ENCODE measurements around the gene COL18A1.
"Not testable (repeated sequence)": the region's sequence is repeated elsewhere in the genome, so short reads cannot be mapped to it uniquely, and the experiment has no call there.

COL18A1 gene

DNA sequence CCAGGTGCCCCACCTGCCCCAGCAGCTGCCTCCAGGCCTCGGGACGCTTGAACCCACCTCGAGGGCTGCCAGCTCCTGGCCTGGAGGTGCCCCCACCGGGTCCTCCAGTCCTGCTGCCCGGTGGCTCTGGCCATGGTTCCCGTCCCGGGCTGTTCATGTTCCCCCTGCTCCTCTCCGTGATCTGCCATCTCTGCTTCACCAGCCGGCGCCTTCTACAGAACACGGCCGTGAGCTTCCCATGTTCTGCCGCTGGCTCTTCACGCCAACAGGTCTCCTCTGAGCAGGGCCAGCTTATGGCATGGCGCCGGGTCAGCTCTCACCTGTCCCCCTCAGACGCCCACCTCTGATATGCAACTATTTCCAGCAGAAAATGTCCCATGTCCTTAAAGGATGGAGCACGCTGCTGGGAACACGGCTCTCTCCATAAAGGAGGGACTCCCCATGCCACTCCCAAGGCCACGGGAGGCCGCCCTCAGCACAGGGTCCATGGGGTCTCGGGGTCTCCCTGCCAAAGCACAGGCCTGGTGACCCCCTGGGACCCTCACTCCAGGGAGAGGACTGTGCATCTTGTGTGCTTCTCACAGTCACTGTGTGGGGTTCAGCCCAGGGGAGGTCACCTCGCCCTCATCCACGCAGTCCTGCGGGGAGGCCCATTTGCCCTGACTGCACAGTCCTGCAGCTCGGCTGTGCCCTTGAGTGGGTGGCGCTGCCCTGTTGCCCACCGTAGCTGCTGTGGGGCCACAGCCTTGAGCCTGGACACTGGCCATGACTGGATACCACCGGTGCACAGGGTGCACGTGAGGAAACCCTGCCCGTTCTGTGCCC is 36.7 kb downstream of the COL18A1 start:
- no peak for DNase-seq (ENCODE audit: low read depth in 2 of 2)

DNA sequence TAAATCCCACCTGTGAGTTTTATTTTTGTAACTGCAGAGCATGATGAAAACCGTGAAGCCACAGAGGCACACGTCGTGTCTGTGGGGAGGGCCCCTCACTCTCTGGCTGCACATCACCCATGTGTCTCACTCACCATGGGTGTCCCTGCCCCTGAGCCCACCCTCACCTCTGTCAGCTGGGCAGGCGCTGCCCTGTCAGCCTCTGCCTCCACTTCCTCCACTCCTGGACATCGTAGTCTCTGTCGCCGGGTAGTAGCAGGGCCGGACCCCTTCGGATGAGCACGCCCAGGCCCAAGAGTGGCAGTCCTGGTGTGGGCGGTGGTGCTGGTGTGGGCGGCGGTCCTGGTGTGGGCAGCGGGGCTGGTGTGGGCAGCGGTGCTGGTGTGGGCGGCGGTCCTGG is 37.3 kb downstream of the COL18A1 start:
- DNase-seq (ENCODE audit: low read depth in 2 of 2): no peak

DNA sequence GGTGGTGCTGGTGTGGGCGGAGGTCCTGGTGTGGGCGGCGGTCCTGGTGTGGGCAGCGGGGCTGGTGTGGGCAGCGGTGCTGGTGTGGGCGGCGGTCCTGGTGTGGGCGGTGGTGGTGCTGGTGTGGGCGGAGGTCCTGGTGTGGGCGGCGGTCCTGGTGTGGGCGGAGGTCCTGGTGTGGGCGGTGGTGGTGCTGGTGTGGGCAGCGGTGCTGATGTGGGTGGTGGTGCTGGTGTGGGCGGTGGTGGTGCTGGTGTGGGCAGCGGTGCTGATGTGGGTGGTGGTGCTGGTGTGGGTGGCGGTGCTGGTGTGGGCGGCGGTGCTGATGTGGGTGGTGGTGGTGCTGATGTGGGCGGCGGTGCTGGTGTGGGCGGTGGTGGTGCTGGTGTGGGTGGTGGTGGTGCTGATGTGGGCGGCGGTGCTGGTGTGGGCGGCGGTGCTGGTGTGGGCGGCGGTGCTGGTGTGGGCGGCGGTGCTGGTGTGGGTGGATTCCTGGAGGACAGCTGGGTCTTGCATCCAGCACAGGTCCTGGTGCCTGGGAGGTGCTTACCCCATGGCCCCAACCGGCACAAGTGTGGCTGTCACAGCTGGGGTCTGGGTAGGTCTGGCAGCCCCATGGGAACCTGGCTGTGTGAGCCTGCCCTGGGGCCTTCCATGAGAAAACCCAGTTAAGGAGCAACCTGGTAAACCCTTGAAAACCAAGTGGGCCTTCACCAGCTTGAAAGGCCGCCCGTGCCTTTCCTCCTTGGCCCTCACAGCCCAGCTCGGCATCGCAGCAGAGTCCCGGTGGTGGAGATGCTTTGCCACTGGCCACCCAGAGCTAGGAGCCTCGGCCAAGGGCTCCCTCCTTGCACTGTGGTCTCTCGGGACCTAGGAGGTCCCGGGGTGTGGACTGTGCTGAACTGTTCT is 38.0 kb downstream of the COL18A1 start:
- DNase-seq (ENCODE audit: low read depth in 2 of 2): not testable (repeated sequence)

DNA sequence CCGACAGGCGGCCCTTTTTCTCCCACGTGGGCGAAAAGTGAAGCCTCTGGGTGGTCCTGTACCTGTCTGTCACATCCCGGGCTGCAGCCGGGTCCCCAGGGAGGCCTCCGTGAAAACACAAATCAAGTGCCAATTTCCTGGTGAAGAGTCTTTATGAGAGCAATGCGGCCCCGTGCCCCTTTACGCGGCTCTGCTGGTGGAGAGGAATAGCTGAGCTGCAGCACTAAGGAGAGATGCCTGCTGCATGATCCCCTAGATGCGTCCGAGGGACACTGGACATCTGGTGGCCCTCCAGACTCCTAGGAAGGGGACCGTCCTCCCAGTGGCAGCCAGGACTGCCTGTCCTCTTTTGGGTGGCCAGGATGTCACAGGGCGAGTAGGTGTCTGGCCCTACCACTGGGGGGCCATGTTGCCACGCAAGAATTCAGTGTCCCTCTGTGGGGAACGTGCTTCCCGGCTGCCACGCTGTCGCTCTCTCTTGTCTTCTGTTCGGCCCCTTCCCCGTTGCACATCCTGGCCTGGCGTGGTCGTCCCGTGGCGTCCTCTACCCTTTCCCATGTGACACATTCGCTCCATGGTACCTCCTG is 38.7 kb downstream of the COL18A1 start:
- no peak for DNase-seq (ENCODE audit: low read depth in 2 of 2)

DNA sequence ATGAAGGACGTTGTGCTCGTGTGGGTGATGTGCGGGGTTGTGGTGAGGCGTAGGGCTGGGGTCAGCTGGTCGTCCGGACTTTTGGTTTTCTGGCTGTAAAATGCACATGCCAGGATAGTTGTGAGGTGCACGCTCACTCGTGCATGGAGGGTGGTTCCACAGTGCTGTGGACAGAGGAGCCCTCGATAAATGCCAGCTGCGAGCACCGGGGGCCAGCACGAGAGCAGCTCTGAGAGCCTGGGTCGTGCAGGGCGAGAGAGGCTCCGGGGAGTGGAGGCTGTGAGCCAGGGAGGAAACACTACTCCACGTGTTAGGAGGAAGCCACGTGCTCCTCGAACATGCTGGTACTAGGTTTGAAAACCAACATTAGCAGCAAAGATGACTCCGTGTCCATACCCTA is 39.4 kb downstream of the COL18A1 start:
- no peak for DNase-seq (ENCODE audit: low read depth in 2 of 2)

DNA sequence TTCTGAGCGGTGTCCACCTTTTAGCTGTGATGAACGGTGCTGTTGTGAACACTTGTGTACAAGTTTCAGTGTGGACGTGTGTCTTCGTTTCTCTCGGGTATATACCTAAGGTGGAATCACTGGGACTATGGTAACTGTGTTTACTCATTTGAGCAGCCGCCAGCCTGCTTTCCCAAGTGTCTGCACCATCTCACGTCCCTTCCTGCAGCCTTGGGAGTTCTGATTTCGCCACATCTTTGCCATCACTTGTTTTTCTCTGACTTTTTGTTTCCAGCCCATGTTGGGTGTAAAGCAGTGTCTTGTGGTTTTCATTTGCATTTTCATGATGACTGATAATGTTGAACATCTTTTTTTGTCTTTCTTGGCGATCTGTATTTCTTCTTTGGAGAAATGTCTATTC is 40.4 kb downstream of the COL18A1 start:
- no peak for DNase-seq (ENCODE audit: low read depth in 2 of 2)

DNA sequence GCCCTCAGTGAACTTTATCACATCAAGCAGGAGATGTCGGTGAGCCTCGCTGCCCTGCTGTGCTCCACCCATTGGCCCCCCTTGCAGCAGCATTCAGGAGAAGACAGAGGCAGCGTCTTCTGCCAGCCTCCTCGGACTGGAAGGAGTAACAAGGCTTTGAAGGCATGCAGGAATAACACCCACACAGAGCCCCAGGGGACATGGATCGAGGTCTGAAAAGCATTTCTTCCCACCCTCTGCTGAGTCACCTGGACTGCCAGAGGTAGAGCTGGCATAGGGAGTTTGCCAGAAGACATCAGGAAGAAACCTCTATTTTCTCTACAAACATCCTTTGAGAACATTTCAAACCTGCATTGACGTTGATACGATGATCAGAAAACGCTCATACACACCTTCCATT is 42.9 kb downstream of the COL18A1 start:
- no peak for DNase-seq (ENCODE audit: low read depth in 2 of 2)

DNA sequence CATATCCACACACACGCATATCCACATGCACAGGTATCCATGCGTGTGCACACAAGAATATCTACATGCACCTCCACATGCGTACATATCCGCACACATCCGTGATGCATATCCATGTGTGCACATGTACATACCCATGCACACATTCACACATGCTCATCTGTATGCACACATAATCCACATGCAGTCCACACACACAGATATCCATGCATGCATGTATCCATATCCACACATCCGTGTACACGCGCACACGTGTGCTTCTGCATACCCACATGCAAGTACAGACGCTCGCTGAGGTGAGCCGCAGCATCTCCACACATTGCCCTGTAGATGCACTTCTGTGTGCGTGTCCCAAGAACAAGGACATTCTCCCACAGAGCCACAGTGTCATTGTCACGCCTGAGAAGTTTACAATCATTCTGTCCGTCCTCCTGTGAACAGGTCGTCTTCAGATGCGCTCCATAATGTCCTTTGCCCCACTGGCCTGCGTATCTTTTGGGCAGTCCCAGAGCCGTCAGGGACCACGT is 43.4 kb downstream of the COL18A1 start:
- no peak for DNase-seq (ENCODE audit: low read depth in 2 of 2)

DNA sequence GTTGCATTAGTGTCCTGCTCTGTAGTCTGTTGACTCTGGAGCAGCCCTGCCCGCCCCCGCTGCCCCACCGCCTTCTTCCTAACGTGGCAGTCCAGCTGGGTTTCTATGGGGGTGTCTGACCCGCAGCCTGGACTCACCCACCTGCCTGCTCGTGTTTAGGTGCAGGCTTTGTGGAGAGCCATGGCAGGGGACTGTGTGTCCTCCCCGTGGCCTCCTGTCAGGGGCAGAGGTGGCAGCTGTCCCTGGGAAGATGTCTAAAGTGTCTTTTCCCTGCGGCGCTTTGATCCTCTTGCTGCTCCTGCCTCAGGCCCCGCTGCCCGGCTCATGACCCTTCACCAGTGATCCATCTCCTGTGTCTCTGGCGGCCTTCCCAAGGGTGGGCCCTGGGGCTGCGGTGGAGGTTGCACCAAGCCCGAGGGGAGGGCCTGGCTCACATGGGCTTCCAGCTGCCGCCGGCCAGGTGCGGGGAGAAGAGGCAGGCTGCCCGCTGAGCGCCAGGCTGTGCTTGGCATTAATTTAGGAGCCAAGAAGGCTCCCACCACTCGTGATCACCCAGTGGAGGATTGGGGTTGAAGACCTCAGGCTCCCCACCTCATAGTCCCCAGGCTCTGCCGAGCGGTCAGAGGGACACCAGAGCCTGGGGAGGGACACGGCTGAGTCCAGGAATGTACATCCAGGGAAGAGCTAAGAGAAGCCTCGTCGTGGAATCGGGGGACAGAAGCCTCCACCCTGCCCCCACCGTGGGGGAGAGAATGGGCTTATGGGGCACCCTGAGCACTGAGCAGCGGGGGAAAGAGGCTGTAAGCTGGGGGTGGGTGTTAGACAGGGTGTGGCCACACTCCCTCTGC is 44.1 kb downstream of the COL18A1 start:
- no peak for DNase-seq (ENCODE audit: low read depth in 2 of 2)

DNA sequence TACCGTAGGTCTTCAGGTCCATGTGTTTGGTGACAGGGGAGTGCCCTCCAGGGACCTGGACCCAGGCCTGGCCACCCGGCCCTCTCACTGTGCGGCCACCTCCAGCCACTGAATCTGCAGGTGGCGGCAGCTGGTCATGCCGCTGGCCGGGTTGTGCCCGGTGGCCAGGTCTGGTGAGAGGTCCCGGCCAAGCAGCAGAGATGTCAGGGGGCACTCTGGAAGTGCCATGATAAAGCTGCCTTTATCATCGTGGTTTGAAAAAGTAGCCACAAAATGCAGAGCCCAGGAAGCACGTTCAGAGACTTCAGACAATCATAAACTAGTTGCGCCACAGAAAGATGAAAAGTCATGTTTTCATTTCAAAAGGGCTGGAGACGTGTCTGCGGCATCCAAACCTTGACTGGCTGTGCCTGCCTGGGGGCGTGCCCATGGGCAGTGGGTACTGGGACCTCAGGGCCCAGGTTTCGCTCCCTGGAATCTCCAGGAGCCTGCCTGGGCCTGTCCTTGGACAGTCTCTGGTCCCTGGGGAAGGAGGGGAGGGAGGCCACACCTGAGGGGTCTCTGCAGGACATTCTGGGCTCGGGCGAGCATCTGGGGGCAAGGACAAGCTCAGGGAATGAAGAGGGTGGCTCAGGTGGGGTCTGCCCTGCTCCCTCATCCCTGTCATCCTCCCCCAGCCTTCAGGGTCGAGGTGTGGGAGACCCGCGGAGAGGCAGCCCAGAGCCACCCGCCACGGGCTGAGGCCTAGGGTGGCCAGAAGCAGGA is 44.9 kb downstream of the COL18A1 start:
- no peak for DNase-seq (ENCODE audit: low read depth in 2 of 2)

DNA sequence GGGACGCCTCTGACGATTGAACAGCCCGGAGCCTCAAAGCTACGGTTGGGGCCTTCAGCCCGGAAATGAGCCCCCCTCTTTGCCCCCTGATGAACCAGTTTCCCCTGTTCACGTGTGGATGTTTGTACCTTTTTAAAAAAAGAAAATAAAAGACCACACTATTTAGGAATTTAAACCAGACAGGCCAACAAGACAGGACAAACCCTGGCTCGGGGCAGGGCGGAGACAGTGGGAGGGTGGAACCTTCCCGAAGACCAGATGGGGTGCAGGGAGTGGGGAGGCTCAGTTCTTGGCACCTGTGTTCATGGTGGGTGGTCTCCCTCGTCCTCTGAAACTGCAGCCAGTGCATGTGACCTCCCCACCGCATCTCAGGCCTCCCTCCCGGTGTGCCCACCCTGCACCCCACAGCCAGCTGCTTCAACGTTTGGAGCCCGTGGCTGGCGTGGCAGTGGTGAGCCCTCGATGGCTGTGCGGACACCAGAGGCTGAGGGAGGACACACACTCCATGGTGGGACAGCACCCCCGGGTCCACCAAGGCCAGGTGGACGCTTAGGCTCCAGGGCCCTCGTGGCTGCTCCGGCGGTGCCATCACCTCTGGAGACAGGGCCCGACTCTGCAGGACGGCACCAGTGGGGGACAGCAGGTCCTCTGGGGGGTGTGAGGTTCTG is 45.6 kb downstream of the COL18A1 start:
- DNase-seq (ENCODE audit: low read depth in 2 of 2): no peak

DNA sequence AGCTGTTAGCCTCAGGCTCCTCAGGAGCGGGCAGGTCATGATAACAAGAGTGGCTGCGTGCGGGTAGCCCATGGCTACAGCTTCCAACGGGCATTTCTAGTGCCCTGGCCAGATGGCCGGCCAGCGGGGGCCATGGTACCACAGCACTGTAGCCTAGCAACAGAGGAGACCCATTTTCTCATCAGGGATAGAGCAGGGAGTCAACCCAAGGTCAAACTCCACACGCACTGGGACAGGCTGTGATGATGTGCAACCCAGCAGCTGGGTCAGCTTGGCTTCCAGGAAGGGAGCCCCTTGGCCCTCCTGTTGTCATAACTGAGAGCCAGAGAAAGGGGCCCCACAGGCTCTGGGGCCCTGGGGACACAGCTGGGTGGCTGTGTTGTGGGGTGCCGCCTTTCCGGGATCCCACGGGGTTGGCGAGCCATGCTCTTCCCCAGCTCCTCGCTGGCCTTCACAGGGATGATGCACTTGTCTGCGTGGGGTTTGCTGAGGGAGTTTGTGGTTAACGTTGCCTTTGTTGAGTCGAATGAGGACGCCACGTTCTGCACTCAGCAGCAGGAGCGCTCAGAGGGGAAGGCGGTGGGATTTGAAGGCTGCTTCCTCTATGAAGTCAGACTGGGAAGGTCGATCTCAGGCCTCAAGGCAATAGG is 46.3 kb downstream of the COL18A1 start:
- no peak for DNase-seq (ENCODE audit: low read depth in 2 of 2)

DNA sequence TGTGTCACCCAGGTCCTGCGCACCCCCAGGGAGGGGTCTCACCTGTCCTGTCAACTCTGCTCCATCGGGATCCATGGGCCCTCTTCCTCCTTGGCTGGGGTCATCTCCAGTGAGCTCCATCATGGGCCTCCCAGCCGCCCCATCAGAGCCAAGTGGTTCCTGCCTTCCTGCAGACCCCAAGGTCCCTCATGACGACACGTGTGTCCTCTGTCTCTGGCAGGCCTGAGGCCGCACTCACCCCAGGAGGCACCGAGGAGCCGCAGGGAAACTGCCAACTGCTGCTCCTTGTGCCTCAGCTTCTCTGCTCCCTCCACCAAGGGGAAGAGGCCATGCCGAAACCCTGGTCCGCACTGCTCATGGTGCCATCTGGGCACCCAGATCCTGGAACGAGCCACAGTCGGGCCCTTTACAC is 46.8 kb downstream of the COL18A1 start:
- DNase-seq (ENCODE audit: low read depth in 2 of 2): no peak

DNA sequence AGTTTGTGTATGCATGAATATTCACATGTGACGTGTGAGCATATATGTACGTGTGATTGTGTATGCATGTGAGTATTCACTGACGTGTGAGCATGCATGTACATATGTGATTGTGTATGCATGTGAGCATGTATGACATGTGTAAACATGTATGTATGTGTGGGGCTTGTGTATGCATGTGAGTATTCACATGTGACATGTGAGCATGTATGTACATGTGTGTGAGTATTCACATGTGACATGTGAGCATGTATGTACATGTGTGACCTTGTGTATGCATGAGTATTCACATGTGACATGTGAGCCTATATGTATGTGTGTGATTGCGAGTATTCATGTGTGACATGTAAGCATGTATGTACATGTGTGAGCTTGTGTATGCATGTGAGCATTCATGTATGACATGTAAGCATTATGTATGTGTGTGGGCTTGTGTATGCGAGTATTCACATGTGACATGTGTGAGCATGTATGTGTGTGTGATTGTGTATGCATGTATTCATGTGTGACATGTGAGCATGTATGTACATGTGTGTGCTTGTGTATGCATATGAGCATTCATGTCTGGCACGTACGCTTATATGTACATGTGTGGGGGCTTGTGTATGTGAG is 47.8 kb downstream of the COL18A1 start:
- DNase-seq (ENCODE audit: low read depth in 2 of 2): no peak

DNA sequence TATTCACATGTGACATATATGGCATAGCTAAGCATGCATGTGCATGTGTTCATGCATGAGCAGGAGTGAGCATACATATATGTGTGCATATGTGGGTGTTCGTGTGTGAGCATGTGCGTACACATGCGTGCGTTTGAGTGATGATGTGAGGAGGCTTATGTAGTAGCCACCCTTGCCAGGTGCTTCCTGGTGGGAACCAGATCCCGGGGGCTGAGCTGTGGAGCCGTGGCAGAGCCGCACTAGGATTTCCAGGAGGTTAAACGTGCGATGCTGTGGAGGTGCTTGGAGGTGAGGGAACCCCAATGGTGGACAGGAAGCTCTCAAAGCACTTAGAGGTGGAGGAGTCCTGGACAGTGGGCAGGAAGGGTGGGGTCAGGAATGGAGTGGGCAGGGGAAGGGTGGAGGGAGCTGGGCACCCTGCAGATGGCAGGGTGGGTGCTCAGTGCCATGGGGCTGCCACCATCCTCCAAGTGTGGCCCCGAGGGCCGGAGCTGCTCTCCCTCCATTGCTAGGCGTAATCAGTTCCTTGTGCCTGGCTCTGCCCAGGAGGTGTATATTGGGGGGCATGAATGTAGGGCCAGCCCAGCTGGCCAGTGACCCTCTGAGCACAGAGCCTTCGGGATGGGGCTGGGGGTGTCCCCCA is 48.5 kb downstream of the COL18A1 start:
- no peak for DNase-seq (ENCODE audit: low read depth in 2 of 2)

DNA sequence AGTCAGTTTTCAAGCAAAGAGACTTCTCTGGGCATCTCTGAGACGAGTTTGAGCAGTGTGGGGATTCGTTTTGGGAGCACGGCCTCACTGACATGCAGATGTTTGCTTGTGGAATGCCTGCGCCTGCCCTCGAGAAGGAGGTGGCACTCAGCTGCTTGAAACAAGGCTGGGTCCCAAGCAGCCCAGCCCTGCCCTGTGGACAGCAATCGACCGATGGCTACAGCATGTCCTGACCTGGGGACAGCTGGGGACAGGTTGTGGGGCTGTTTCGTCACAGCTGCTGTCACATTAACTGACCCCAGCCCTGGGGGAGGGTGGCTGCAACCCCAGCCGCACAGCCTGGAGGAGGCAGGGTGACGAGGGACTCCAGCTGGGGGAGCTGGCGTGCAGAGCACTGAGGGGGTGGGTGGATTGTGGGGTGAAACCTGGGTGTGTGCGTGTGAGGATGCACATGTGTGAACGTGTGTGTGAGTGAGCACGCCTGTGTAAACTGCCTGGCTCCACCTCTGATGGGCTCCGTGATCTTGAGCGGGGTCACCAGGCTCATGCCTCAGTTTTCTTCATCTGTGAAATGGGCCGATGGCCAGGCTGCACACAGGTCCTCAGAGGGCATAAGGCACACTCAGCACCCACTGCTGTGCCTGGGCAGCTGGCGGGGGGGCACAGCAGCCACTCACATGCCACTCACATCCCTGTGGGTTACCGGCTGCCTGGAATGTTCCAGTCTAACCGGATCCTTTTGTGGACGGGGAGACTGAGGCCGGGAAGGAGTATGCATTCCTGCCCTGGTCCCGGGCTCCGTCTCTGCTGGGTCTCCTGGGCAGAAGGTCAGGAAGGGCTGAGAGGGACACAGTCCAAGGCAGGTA is 49.3 kb downstream of the COL18A1 start:
- DNase-seq (ENCODE audit: low read depth in 2 of 2): no peak

DNA sequence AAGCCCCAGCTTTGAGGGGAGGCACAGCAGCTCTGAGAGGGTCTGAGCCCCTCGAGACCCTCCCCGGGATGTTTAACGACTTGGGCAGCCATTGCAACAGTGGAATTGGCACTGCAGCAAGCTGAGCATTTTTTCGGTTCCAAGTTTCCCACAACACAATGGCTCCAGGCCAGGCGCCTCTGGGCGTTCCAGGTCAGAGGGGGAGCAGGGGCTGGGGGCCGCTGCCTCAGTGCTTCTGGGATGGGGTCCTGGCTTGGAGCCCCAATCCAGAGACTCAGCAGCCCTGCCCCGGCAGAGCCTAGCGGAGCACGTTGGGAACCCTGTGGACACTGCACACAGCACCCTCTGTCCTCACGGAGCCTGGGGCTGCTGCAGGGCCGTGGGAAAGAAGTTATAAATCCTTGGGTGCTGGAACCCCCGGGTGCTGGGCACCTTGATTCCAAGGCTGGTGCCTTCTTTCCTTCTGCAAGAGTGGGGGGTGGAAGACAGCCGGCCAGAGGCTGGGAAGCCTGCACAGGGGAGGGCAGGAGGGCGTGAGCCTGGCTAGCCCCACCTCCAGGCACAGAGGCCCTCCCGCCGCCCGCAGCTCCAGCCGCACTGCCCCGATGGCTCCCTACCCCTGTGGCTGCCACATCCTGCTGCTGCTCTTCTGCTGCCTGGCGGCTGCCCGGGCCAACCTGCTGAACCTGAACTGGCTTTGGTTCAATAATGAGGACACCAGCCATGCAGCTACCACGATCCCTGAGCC is 50.1 kb downstream of the COL18A1 start:
- DNase-seq (ENCODE audit: low read depth in 2 of 2): no peak
